Dendritic cell treated with granulocyte-macrophage colony-stimulating factor and Interleukin-4, amounts not matched to agents 40 ng/mL and 50 ng/mL, for 4 days (primary cell): ENCODE results near the gene CD300LD.
A peak's percentile ranks its signal among the peaks of the same experiment; 100 is the strongest.

ENCODE experiments used
- H3K27ac Mint-ChIP-seq: one replicate; pipeline ENCODE4 v1.8.0; 2022; ENCODE audit warnings: mild to moderate bottlenecking, mixed read lengths
- H3K27me3 Mint-ChIP-seq: one replicate; pipeline ENCODE4 v1.8.0; 2022; ENCODE audit warnings: mild to moderate bottlenecking, mixed read lengths
- H3K36me3 Mint-ChIP-seq: one replicate; pipeline ENCODE4 v1.8.0; 2022; ENCODE audit warnings: low read depth, mixed read lengths
- H3K4me1 Mint-ChIP-seq: one replicate; pipeline ENCODE4 v1.8.0; 2022; ENCODE audit warnings: low read depth, mixed read lengths
- H3K4me3 Mint-ChIP-seq: one replicate; pipeline ENCODE4 v1.8.0; 2022; ENCODE audit warnings: mild to moderate bottlenecking, moderate library complexity, mixed read lengths
- H3K9me3 Mint-ChIP-seq: one replicate; pipeline ENCODE4 v1.8.0; 2022; ENCODE audit warnings: mixed read lengths
- intact Hi-C: fragments of 100-400 bp; cut with micrococcal nuclease; formaldehyde crosslinking; loops from one replicate; pipeline ENCODE4 v1.15.0; 2022

Gene CD300LD

GRCh38 chr17:74542166-74542565 is 49.9 kb downstream of the CD300LD start:
- no peak overlapping the region for H3K27ac Mint-ChIP-seq
- H3K27me3 Mint-ChIP-seq: peaks cover 12% of the 10 kb centered on the region
- intact Hi-C loops: loop anchor here (10.0 kb wide), 1 partner anchor 63 kb away; no protein-coding TSS in a partner anchor
- H3K9me3 Mint-ChIP-seq: no peaks in the 10 kb centered on the region
- H3K36me3 Mint-ChIP-seq: peaks cover 73% of the 10 kb centered on the region
- peaks cover 69% of the 10 kb centered on the region for H3K4me1 Mint-ChIP-seq
- H3K4me3 Mint-ChIP-seq: no peak overlapping the region

- Mint-ChIP-seq H3K27me3 (peaks cover 12% of the 10 kb centered on the region), H3K27ac (no peak overlapping the region), H3K36me3 (peaks cover 80% of the 10 kb centered on the region), H3K4me1 (peaks cover 68% of the 10 kb centered on the region), H3K9me3 (no peaks in the 10 kb centered on the region), H3K4me3 (no peak overlapping the region)
- intact Hi-C loops: loop anchor here (10.0 kb wide), 1 partner anchor 63 kb away; no protein-coding TSS in a partner anchor
Observed at GRCh38 chr17:74541176-74542111, 50.6 kb downstream of the CD300LD start.

GRCh38 chr17:74539281-74539820 is 52.7 kb downstream of the CD300LD start:
- intact Hi-C loops: no loop called here
- Mint-ChIP-seq H3K27me3 (peaks cover 12% of the 10 kb centered on the region), H3K36me3 (peaks cover 78% of the 10 kb centered on the region), H3K27ac (peak overlapping the region; percentile 18), H3K4me3 (no peak overlapping the region), H3K9me3 (no peaks in the 10 kb centered on the region), H3K4me1 (peaks cover 52% of the 10 kb centered on the region)

GRCh38 chr17:74536890-74537289 is 55.2 kb downstream of the CD300LD start:
- Mint-ChIP-seq H3K27ac (no peak overlapping the region), H3K9me3 (no peaks in the 10 kb centered on the region), H3K36me3 (peaks cover 57% of the 10 kb centered on the region), H3K4me1 (peaks cover 47% of the 10 kb centered on the region), H3K4me3 (no peak overlapping the region), H3K27me3 (peaks cover 8% of the 10 kb centered on the region)
- intact Hi-C loops: no loop called here

- H3K9me3 Mint-ChIP-seq: no peaks in the 10 kb centered on the region
- peak overlapping the region; percentile 76 for H3K4me3 Mint-ChIP-seq
- peak overlapping the region; percentile 76 for H3K27ac Mint-ChIP-seq
- intact Hi-C loops: loop anchor here (1.0 to 2.0 kb wide), 4 partner anchors 11 to 77 kb away; partner anchors contain the start of gene CD300A
- H3K4me1 Mint-ChIP-seq: peaks cover 73% of the 10 kb centered on the region
- no peaks in the 10 kb centered on the region for H3K27me3 Mint-ChIP-seq
- peaks cover 29% of the 10 kb centered on the region for H3K36me3 Mint-ChIP-seq
Observed at GRCh38 chr17:74532115-74532514, 60.0 kb downstream of the CD300LD start.

- peak within 1 kb of the TSS; percentile 76 for H3K4me3 Mint-ChIP-seq
- peaks cover 74% of the 10 kb centered on the region for H3K4me1 Mint-ChIP-seq
Observed at GRCh38 chr17:74531231-74531761, 60.8 kb downstream of the CD300LD start, which contains the start of gene CD300LB. Gene CD300LB (minus strand): TSS chr17:74531475. CDS start chr17:74531350, 125 bp downstream.

GRCh38 chr17:74530831-74531150 is 61.3 kb downstream of the CD300LD start:
- Mint-ChIP-seq H3K4me1 (peaks cover 79% of the 10 kb centered on the region), H3K36me3 (peaks cover 22% of the 10 kb centered on the region), H3K9me3 (no peaks in the 10 kb centered on the region), H3K27me3 (no peaks in the 10 kb centered on the region), H3K27ac (peak overlapping the region; percentile 76), H3K4me3 (peak overlapping the region; percentile 39)
- intact Hi-C loops: no loop called here

More at GRCh38 chr17:74531231-74531761, 60.8 kb downstream of the CD300LD start, which contains the start of gene CD300LB:
- no peaks in the 10 kb centered on the region for H3K9me3 Mint-ChIP-seq
- intact Hi-C loops: no loop called here
- no peaks in the 10 kb centered on the region for H3K27me3 Mint-ChIP-seq
- peaks cover 22% of the 10 kb centered on the region for H3K36me3 Mint-ChIP-seq
- H3K27ac Mint-ChIP-seq: peak within 1 kb of the TSS; percentile 76
